SH-SY5Y (cell line): ENCODE data around the gene INPP5A.

Experiments
- GATA2 ChIP-seq: IDR thresholded peaks from 2 replicates; pipeline ENCODE4 v1.6.1; 2011; ENCODE audit warnings: mild to moderate bottlenecking, low read depth, low read length
- GATA3 ChIP-seq: IDR thresholded peaks from 2 replicates; pipeline ENCODE4 v1.6.1; 2011; ENCODE audit warnings: low read depth, mild to moderate bottlenecking, low read length, moderate library complexity

INPP5A gene

GRCh38 chr10:132684164-132684891 lies 146.7 kb downstream of the INPP5A start:
- TF ChIP-seq GATA3 (no peak), GATA2 (no peak)

GRCh38 chr10:132685101-132685891 lies 147.7 kb downstream of the INPP5A start:
- TF ChIP-seq GATA3 (no peak), GATA2 (no peak)

- TF ChIP-seq GATA2: no peak
- no peak for TF ChIP-seq GATA3
These were observed 148.5 kb downstream of the INPP5A start for GRCh38 chr10:132685921-132686680.

GRCh38 chr10:132687181-132687892 lies 149.8 kb downstream of the INPP5A start:
- no peak for TF ChIP-seq GATA2
- no peak for TF ChIP-seq GATA3

GRCh38 chr10:132687893-132688579 lies 150.4 kb downstream of the INPP5A start:
- TF ChIP-seq GATA2 (no peak), GATA3 (no peak)

- no peak for TF ChIP-seq GATA3
These were observed 151.2 kb downstream of the INPP5A start for GRCh38 chr10:132688580-132689420.

- TF ChIP-seq GATA2 (no peak), GATA3 (no peak)
These were observed 152.3 kb downstream of the INPP5A start for GRCh38 chr10:132689721-132690360.

GRCh38 chr10:132690401-132690800 lies 152.8 kb downstream of the INPP5A start:
- no peak for TF ChIP-seq GATA3
- TF ChIP-seq GATA2: no peak

GRCh38 chr10:132690821-132691610 lies 153.4 kb downstream of the INPP5A start:
- TF ChIP-seq GATA3 (no peak), GATA2 (no peak)

GRCh38 chr10:132691711-132692153 lies 154.1 kb downstream of the INPP5A start:
- TF ChIP-seq GATA3 (no peak), GATA2 (no peak)

GRCh38 chr10:132692311-132692710 lies 154.7 kb downstream of the INPP5A start:
- TF ChIP-seq GATA2: no peak
- TF ChIP-seq GATA3: no peak

GRCh38 chr10:132693676-132694075 lies 156.1 kb downstream of the INPP5A start:
- TF ChIP-seq GATA3: no peak
- no peak for TF ChIP-seq GATA2
